ENCODE data around the gene HOXD12.

DNA sequence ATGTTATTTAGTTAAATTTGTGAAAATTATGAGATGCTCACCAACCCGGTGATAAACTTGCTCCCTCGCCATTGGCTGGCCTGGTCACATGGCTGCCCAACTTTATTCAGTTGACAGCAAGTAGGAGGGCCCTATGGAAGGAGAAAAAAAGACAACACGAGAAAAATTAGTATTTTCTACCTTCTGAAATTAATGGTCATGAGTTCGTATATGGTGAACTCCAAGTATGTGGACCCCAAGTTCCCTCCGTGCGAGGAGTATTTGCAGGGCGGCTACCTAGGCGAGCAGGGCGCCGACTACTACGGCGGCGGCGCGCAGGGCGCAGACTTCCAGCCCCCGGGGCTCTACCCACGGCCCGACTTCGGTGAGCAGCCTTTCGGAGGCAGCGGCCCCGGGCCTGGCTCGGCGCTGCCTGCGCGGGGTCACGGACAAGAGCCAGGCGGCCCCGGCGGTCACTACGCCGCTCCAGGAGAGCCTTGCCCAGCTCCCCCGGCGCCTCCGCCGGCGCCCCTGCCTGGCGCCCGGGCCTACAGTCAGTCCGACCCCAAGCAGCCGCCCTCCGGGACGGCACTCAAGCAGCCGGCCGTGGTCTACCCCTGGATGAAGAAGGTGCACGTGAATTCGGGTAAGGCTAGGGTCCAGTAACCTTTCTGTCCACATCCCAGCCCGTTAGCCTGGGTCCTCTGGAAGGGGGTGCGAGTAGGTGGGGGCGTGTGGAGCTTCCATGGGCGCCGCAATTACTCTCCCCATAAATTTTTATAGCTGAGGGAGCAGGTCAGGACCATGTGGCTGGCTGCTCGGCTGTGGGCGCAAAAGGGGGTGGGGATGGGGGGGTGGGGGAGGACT is 52.1 kb downstream of the HOXD12 start, which contains the start of gene HOXD4:
- no peak for TF ChIP-seq EZH2phosphoT487 (IDR thresholded peaks at IDR 0.05; ENCODE audit: borderline replicate concordance, low read length)
- TF ChIP-seq, protein P1, sequence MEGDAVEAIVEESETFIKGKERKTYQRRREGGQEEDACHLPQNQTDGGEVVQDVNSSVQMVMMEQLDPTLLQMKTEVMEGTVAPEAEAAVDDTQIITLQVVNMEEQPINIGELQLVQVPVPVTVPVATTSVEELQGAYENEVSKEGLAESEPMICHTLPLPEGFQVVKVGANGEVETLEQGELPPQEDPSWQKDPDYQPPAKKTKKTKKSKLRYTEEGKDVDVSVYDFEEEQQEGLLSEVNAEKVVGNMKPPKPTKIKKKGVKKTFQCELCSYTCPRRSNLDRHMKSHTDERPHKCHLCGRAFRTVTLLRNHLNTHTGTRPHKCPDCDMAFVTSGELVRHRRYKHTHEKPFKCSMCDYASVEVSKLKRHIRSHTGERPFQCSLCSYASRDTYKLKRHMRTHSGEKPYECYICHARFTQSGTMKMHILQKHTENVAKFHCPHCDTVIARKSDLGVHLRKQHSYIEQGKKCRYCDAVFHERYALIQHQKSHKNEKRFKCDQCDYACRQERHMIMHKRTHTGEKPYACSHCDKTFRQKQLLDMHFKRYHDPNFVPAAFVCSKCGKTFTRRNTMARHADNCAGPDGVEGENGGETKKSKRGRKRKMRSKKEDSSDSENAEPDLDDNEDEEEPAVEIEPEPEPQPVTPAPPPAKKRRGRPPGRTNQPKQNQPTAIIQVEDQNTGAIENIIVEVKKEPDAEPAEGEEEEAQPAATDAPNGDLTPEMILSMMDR (IDR thresholded peaks at IDR 0.05; ENCODE audit: low read depth, low read length, poor library complexity, severe bottlenecking) = no peak

Data from DOHH2 (cell line).